ENCODE results near the gene MCOLN3.

MCOLN3 gene

DNA sequence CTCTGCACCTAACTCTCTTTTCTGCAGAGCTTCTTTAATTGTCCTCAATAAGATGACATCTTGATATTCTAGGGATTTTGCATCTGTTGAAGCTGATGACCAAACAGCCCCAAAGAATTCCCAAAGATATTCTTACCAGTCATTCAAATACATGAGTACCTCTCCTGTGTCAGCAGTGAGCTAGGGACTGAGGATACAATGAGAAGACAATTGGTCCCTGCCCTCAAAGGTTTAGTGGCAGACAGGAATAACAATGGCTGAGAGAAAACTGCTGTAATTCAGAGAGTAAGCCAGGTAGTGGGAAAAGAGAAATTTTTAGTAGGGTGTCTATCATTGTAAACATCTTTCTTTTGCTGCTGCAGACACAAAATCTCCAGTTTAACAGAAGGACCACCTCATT lies 5.9 kb downstream of the MCOLN3 start:
- H3K27me3 ChIP-seq (ENCODE audit: insufficient read depth, poor library complexity, severe bottlenecking) = peaks cover 25% of the 10 kb centered on the region
- TF ChIP-seq, protein P1, sequence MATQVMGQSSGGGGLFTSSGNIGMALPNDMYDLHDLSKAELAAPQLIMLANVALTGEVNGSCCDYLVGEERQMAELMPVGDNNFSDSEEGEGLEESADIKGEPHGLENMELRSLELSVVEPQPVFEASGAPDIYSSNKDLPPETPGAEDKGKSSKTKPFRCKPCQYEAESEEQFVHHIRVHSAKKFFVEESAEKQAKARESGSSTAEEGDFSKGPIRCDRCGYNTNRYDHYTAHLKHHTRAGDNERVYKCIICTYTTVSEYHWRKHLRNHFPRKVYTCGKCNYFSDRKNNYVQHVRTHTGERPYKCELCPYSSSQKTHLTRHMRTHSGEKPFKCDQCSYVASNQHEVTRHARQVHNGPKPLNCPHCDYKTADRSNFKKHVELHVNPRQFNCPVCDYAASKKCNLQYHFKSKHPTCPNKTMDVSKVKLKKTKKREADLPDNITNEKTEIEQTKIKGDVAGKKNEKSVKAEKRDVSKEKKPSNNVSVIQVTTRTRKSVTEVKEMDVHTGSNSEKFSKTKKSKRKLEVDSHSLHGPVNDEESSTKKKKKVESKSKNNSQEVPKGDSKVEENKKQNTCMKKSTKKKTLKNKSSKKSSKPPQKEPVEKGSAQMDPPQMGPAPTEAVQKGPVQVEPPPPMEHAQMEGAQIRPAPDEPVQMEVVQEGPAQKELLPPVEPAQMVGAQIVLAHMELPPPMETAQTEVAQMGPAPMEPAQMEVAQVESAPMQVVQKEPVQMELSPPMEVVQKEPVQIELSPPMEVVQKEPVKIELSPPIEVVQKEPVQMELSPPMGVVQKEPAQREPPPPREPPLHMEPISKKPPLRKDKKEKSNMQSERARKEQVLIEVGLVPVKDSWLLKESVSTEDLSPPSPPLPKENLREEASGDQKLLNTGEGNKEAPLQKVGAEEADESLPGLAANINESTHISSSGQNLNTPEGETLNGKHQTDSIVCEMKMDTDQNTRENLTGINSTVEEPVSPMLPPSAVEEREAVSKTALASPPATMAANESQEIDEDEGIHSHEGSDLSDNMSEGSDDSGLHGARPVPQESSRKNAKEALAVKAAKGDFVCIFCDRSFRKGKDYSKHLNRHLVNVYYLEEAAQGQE (IDR thresholded peaks at IDR 0.05; ENCODE audit: insufficient replicate concordance, low read depth) = no peak
- no peak for TF ChIP-seq POLR2AphosphoS5 (IDR thresholded peaks at IDR 0.05; ENCODE audit: low read depth)
- TF ChIP-seq GABPA (IDR thresholded peaks at IDR 0.05; ENCODE audit: low read depth) = no peak
- no peak for TF ChIP-seq SPI1 (IDR thresholded peaks at IDR 0.05; ENCODE audit: borderline replicate concordance, low read depth)
- TF ChIP-seq, protein P2, sequence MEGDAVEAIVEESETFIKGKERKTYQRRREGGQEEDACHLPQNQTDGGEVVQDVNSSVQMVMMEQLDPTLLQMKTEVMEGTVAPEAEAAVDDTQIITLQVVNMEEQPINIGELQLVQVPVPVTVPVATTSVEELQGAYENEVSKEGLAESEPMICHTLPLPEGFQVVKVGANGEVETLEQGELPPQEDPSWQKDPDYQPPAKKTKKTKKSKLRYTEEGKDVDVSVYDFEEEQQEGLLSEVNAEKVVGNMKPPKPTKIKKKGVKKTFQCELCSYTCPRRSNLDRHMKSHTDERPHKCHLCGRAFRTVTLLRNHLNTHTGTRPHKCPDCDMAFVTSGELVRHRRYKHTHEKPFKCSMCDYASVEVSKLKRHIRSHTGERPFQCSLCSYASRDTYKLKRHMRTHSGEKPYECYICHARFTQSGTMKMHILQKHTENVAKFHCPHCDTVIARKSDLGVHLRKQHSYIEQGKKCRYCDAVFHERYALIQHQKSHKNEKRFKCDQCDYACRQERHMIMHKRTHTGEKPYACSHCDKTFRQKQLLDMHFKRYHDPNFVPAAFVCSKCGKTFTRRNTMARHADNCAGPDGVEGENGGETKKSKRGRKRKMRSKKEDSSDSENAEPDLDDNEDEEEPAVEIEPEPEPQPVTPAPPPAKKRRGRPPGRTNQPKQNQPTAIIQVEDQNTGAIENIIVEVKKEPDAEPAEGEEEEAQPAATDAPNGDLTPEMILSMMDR (IDR thresholded peaks at IDR 0.05; ENCODE audit: insufficient read depth, low read length) = no peak
- no peak overlapping the region for H3K27ac ChIP-seq (replicated peaks)
- DNase-seq (ENCODE audit: low read depth in 1 of 2, low spot score in 1 of 2) = no peak
- no peak overlapping the region for H3K4me3 ChIP-seq (replicated peaks; ENCODE audit: insufficient read depth, low read length)

DNA sequence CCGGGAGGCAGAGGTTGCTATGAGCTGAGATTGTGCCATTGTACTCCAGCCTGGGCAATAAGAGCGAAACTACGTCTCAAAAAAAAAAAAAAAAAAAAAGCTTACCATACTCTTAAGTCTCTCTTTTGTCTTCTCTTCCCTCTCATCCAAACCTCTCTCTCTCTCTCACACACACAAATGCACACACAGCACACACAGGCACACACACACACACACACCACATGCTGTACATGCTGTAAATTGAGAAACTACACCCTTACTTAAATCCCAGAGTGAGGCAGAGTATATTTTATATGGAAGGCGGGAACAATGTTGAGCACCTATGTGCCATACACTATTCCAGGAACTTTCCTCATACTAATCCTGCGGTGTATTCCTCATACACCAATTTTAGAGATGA lies 6.5 kb downstream of the MCOLN3 start:
- no peak for TF ChIP-seq POLR2AphosphoS5 (IDR thresholded peaks at IDR 0.05; ENCODE audit: low read depth)
- no peak for TF ChIP-seq GABPA (IDR thresholded peaks at IDR 0.05; ENCODE audit: low read depth)
- TF ChIP-seq, protein P2 (IDR thresholded peaks at IDR 0.05; ENCODE audit: insufficient read depth, low read length) = no peak
- TF ChIP-seq SPI1 (IDR thresholded peaks at IDR 0.05; ENCODE audit: borderline replicate concordance, low read depth) = no peak
- TF ChIP-seq, protein P1 (IDR thresholded peaks at IDR 0.05; ENCODE audit: insufficient replicate concordance, low read depth) = no peak
- Histone ChIP-seq H3K27ac (replicated peaks) (no peak overlapping the region), H3K27me3 (ENCODE audit: insufficient read depth, poor library complexity, severe bottlenecking) (peaks cover 19% of the 10 kb centered on the region), H3K4me3 (replicated peaks; ENCODE audit: insufficient read depth, low read length) (no peak overlapping the region)
- DNase-seq (ENCODE audit: low read depth in 1 of 2, low spot score in 1 of 2) = no peak

DNA sequence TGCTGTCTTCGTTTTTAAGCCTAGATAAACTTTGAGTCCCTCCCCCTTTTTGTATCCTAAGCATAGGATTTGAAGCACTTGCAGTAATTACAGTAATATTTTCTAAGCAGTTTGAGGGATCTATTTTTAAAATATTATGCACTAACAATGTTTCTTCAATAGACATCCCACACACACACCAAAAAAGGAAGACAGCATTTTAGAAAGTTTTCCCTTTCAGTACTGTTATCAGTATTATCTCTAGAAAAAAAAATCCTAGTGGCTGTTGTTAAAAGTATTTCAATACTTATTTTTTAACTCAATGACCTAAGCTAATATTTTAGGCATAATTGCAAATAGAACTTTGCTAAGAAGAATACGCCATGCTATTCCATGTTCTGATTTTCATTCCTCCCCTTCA lies 15.1 kb downstream of the MCOLN3 start:
- no peak for DNase-seq (ENCODE audit: low read depth in 1 of 2, low spot score in 1 of 2)
- Histone ChIP-seq H3K27me3 (ENCODE audit: insufficient read depth, poor library complexity, severe bottlenecking) (peaks cover 5% of the 10 kb centered on the region), H3K4me3 (replicated peaks; ENCODE audit: insufficient read depth, low read length) (no peak overlapping the region), H3K27ac (replicated peaks) (no peak overlapping the region)
- TF ChIP-seq SPI1 (IDR thresholded peaks at IDR 0.05; ENCODE audit: borderline replicate concordance, low read depth) (no peak), POLR2AphosphoS5 (IDR thresholded peaks at IDR 0.05; ENCODE audit: low read depth) (no peak), GABPA (IDR thresholded peaks at IDR 0.05; ENCODE audit: low read depth) (no peak)
- TF ChIP-seq, protein P1 (IDR thresholded peaks at IDR 0.05; ENCODE audit: insufficient replicate concordance, low read depth) = no peak
- TF ChIP-seq, protein P2 (IDR thresholded peaks at IDR 0.05; ENCODE audit: insufficient read depth, low read length) = no peak

Data from HL-60 (cell line).